GM20000 (cell line): ENCODE data around the gene HPD.
A peak's percentile ranks its signal among the peaks of the same experiment; 100 is the strongest.

Experiments
- DNase-seq: peaks from one replicate; pipeline ENCODE4 v3.0.0; 2012; ENCODE audit warnings: low spot score
- CTCF ChIP-seq: IDR thresholded peaks from 2 replicates; pipeline ENCODE4 v1.5.1; 2012; ENCODE audit warnings: mild to moderate bottlenecking, control low read depth; ENCODE audit errors: extremely low read depth, missing control alignments

Gene HPD

GRCh38 chr12:121858662-121859572 lies at the start of gene HPD:
TSS of gene HPD (minus strand) at chr12:121858859. CDS start at chr12:121858823, 36 bp downstream.
- no peak for TF ChIP-seq CTCF
- no peak for DNase-seq

- DNase-seq, result no peak
- TF ChIP-seq CTCF, result no peak
Measured at GRCh38 chr12:121905746-121906145, 47.1 kb upstream of the HPD start.

GRCh38 chr12:121903202-121903601 lies 44.5 kb upstream of the HPD start:
- no peak for DNase-seq
- no peak for TF ChIP-seq CTCF

- no peak for TF ChIP-seq CTCF
- DNase-seq, result no peak
Measured at GRCh38 chr12:121899590-121899989, 40.9 kb upstream of the HPD start.

GRCh38 chr12:121898287-121898686 lies 39.6 kb upstream of the HPD start:
- DNase-seq, result no peak
- TF ChIP-seq CTCF, result no peak

- TF ChIP-seq CTCF, result peak; percentile 8
- DNase-seq, result no peak
Measured at GRCh38 chr12:121894633-121895032, 36.0 kb upstream of the HPD start.

GRCh38 chr12:121893961-121894460 lies 35.4 kb upstream of the HPD start:
- TF ChIP-seq CTCF, result no peak
- DNase-seq, result no peak
